ENCODE results near the gene C1orf115.

- TF ChIP-seq CTCF (IDR thresholded peaks at IDR 0.05) (no peak), EP300 (IDR thresholded peaks at IDR 0.05) (no peak), POLR2A (IDR thresholded peaks at IDR 0.05; ENCODE audit: low read depth) (no peak)
Observed at GRCh38 chr1:220734571-220735326, 44.6 kb downstream of the C1orf115 start.

Data from esophagus muscularis mucosa (tissue), 4 donors.